ENCODE measurements around the gene SMARCC1. TPM values are rescaled to one million over a fixed set of nuclear protein-coding genes. Genes with fewer than 3 reads are reported as not detected.

SMARCC1 gene
- total and polyA plus RNA-seq, 8 donors, result 9.0 to 58.7 (median 44.2) TPM

DNA sequence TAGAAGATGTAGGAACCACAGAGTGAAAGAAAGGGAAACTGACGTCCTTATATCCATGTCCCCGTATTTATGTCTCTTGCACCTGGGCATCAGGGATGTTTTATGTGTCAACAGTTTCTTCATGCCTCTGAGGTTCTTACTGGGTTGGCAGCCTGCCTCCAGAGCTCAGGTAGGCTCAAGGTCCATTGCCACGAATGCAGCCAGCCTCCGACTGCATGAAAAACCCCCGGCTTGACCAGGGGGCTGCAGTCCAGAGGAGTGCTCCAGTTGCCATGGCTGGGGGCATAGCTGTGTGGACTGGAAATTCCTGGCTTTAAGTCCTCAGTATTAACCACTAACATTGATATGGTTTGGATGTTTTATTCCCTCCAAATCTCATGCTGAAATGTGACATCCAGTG lies 200.3 kb downstream of the SMARCC1 start:
- Histone ChIP-seq H3K36me3 (no peaks in the 10 kb centered on the region), H3K4me1 (peaks cover 0 to 7% (median 0%) of the 10 kb centered on the region in 3 donors), H3K9me3 (no peaks in the 10 kb centered on the region), H3K4me3 (no peak overlapping the region), H3K27ac (no peak overlapping the region), H3K27me3 (peaks cover 0 to 4% (median 0%) of the 10 kb centered on the region in 4 donors)
- WGBS, 2 donors, result 17 to 21% methylated on average over 5 of the region's 5 CpGs
- no peak for TF ChIP-seq CTCF (IDR thresholded peaks at IDR 0.05)
- ATAC-seq (peak in 2 of 4 donors; percentile 14 to 38), DNase-seq (peak in 4 of 6 donors; percentile 18 to 43 (median 28)), FAIRE-seq (no peak)
- intact Hi-C loops (cut with DNase I), result no loop called here

DNA sequence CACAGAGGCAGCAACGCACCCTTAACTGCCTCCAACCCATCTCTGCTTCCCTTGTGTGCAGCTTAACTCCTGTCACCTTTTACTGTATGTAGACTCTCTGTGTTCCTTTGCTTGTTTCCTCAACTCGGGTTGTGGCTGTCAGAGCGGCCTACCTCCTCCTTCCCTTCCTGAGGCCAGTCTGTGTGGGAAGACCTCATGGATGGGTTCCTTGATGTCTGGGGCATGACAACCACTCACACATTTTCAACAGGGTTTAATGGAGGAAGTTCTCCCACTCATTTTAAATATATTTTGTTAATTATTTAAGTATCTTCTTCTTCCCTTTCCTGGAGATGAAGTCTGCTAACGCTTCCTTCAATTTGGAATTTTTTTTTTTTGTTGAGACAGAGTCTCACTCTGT lies 201.2 kb downstream of the SMARCC1 start:
- DNase-seq, result no peak
- Histone ChIP-seq H3K27ac (no peak overlapping the region), H3K4me1 (peaks cover 0 to 7% (median 0%) of the 10 kb centered on the region in 3 donors), H3K36me3 (no peaks in the 10 kb centered on the region), H3K27me3 (peaks cover 0 to 4% (median 0%) of the 10 kb centered on the region in 4 donors), H3K4me3 (no peak overlapping the region), H3K9me3 (no peaks in the 10 kb centered on the region)
- intact Hi-C loops (cut with DNase I), result no loop called here
- no peak for ATAC-seq
- FAIRE-seq, result no peak
- 81% methylated on average over 4 of the region's 4 CpGs for WGBS, 2 donors
- no peak for TF ChIP-seq CTCF (IDR thresholded peaks at IDR 0.05)

- FAIRE-seq (no peak), DNase-seq (no peak), ATAC-seq (no peak)
- no peak overlapping the region for H3K27ac ChIP-seq
- no peaks in the 10 kb centered on the region for H3K36me3 ChIP-seq
- 87 to 89% methylated on average over 2 of the region's 2 CpGs for WGBS, 2 donors
- H3K4me3 ChIP-seq, result no peak overlapping the region
- peaks cover 0 to 7% (median 0%) of the 10 kb centered on the region in 3 donors for H3K4me1 ChIP-seq
- no peaks in the 10 kb centered on the region for H3K9me3 ChIP-seq
- intact Hi-C loops (cut with DNase I), result no loop called here
- no peak for TF ChIP-seq CTCF (IDR thresholded peaks at IDR 0.05)
- H3K27me3 ChIP-seq, result peaks cover 0 to 4% (median 0%) of the 10 kb centered on the region in 4 donors
These were observed 201.8 kb downstream of the SMARCC1 start for GRCh38 chr3:47579875-47580274.

GRCh38 chr3:47578691-47579632 lies 202.7 kb downstream of the SMARCC1 start, which contains the start of gene CSPG5:
TSS of gene CSPG5 (minus strand) at chr3:47578865. CDS start at chr3:47578693, 172 bp downstream.
- Histone ChIP-seq H3K4me3 (peak within 1 kb of the TSS; percentile 18 to 63 (median 44)), H3K9me3 (no peaks in the 10 kb centered on the region), H3K36me3 (no peaks in the 10 kb centered on the region), H3K27ac (no peak within 1 kb of the TSS), H3K4me1 (peaks cover 0 to 7% (median 0%) of the 10 kb centered on the region in 3 donors), H3K27me3 (peaks cover 0 to 4% (median 0%) of the 10 kb centered on the region in 4 donors)
- peak in 5 of 6 donors; percentile 22 to 77 (median 54) for DNase-seq
- FAIRE-seq, result no peak
- ATAC-seq, result peak; percentile 46 to 70 (median 58)
- 5 to 10% methylated on average over 70 to 121 of the region's 121 CpGs for WGBS, 2 donors
- TF ChIP-seq CTCF (IDR thresholded peaks at IDR 0.05), result no peak
- intact Hi-C loops (cut with DNase I), result no loop called here
